CD14-positive monocyte (primary cell): ENCODE measurements around the gene SCUBE3. TPM values are rescaled to one million over a fixed set of nuclear protein-coding genes. Genes with fewer than 3 reads are reported as not detected.

ENCODE experiments used
- DNase-seq, 3 donors: peaks; one replicate each; pipeline ENCODE4 v3.0.0-alpha.2; 2011 to 2022
- H2AFZ ChIP-seq: 2 replicates; pipeline ENCODE4 v1.6.0; 2012; ENCODE audit warnings: mild to moderate bottlenecking, low read depth, low read length, inconsistent platforms; ENCODE audit not compliant: insufficient read depth, poor library complexity, severe bottlenecking
- H3K27ac ChIP-seq, 2 donors: 1 replicate in 1 of 2; 2 replicates in 1 of 2; pipeline ENCODE4 v1.5.1; 2012 to 2013; ENCODE audit warnings: low read length in 2 of 2, control low read depth in 1 of 2, inconsistent platforms in 1 of 2, low read depth in 1 of 2, mild to moderate bottlenecking in 1 of 2
- H3K27me3 ChIP-seq, 2 donors: one replicate each; pipeline versions ENCODE4 v1.6.0 to v1.6.1; 2011 to 2013; ENCODE audit warnings: low read length in 2 of 2; ENCODE audit not compliant: control insufficient read depth in 2 of 2, insufficient read depth in 2 of 2
- H3K36me3 ChIP-seq, 2 donors: replicated peaks in 1 of 2; 1 replicate in 1 of 2; 2 replicates in 1 of 2; pipeline versions ENCODE4 v1.5.1 to v1.6.1; 2012 to 2013; ENCODE audit warnings: low read length in 2 of 2, control low read depth in 1 of 2, inconsistent platforms in 1 of 2, mild to moderate bottlenecking in 1 of 2; ENCODE audit not compliant: insufficient read depth in 2 of 2, control insufficient read depth in 1 of 2
- H3K4me1 ChIP-seq, 2 donors: 1 replicate in 1 of 2; 2 replicates in 1 of 2; pipeline versions ENCODE4 v1.5.1 to v1.6.1; 2012 to 2013; ENCODE audit warnings: low read length in 2 of 2, control low read depth in 1 of 2, inconsistent platforms in 1 of 2, mild to moderate bottlenecking in 1 of 2, moderate library complexity in 1 of 2; ENCODE audit not compliant: insufficient read depth in 2 of 2, control insufficient read depth in 1 of 2
- H3K4me2 ChIP-seq: replicated peaks from 2 replicates; pipeline ENCODE3; 2012; ENCODE audit warnings: low read length, moderate library complexity, mild to moderate bottlenecking; ENCODE audit not compliant: poor library complexity, severe bottlenecking; ENCODE audit errors: extremely low read depth
- H3K4me3 ChIP-seq, 3 experiments: fragments of 200-600 bp in 1 of 3; sonication (generic) in 1 of 3; replicated peaks in 1 of 3; 1 replicate in 2 of 3; 2 replicates in 1 of 3; pipeline ENCODE4 v1.5.1; 2011 to 2013; ENCODE audit warnings: low read length in 3 of 3, mild to moderate bottlenecking in 3 of 3, control low read depth in 2 of 3, low read depth in 2 of 3, inconsistent platforms in 1 of 3, moderate library complexity in 1 of 3
- H3K79me2 ChIP-seq: 2 replicates; pipeline ENCODE4 v1.6.0; 2012; ENCODE audit warnings: mild to moderate bottlenecking, control low read depth, inconsistent platforms, low read length, moderate library complexity; ENCODE audit not compliant: insufficient read depth
- H3K9ac ChIP-seq: 2 replicates; pipeline ENCODE4 v1.6.0; 2017; ENCODE audit warnings: low read length, mild to moderate bottlenecking; ENCODE audit not compliant: insufficient read depth, poor library complexity, severe bottlenecking
- H3K9me3 ChIP-seq, 2 donors: replicated peaks in 1 of 2; 1 replicate in 1 of 2; 2 replicates in 1 of 2; pipeline versions ENCODE4 v1.5.1 to v1.6.1; 2012 to 2013; ENCODE audit warnings: low read length in 2 of 2, control low read depth in 1 of 2; ENCODE audit not compliant: control insufficient read depth in 1 of 2, insufficient read depth in 1 of 2
- H4K20me1 ChIP-seq: 2 replicates; pipeline ENCODE4 v1.6.0; 2012; ENCODE audit warnings: mild to moderate bottlenecking, low read length, control low read depth, moderate library complexity; ENCODE audit not compliant: insufficient read depth
- H3K27ac Mint-ChIP-seq, 7 donors: one replicate each; pipeline ENCODE4 v1.8.0; 2020; ENCODE audit warnings: mild to moderate bottlenecking in 7 of 7, mixed read lengths in 7 of 7, moderate library complexity in 6 of 7, inconsistent platforms in 2 of 7
- H3K27me3 Mint-ChIP-seq, 3 donors: one replicate each; pipeline ENCODE4 v1.8.0; 2021 to 2022; ENCODE audit warnings: low read depth in 3 of 3, mild to moderate bottlenecking in 3 of 3, mixed read lengths in 3 of 3, moderate library complexity in 3 of 3, inconsistent platforms in 1 of 3
- H3K36me3 Mint-ChIP-seq, 2 donors: one replicate each; pipeline ENCODE4 v1.8.0; 2020; ENCODE audit warnings: mixed read lengths in 2 of 2, inconsistent platforms in 1 of 2, mild to moderate bottlenecking in 1 of 2
- H3K4me1 Mint-ChIP-seq: one replicate; pipeline ENCODE4 v1.8.0; 2020; ENCODE audit warnings: mild to moderate bottlenecking, mixed read lengths
- H3K4me3 Mint-ChIP-seq, 2 donors: one replicate each; pipeline ENCODE4 v1.8.0; 2020; ENCODE audit warnings: mild to moderate bottlenecking in 2 of 2, mixed read lengths in 2 of 2, moderate library complexity in 1 of 2
- H3K9me3 Mint-ChIP-seq, 7 donors: one replicate each; pipeline ENCODE4 v1.8.0; 2020 to 2022; ENCODE audit warnings: mixed read lengths in 7 of 7, mild to moderate bottlenecking in 6 of 7, moderate library complexity in 6 of 7, inconsistent platforms in 2 of 7
- WGBS: methylation state at CpG from one replicate; pipeline ENCODE4 v1.1.5; 2013; ENCODE audit warnings: missing lambda C conversion rate; ENCODE audit not compliant: insufficient coverage; 5-methylcytosine and 5-hydroxymethylcytosine counted together
- intact Hi-C, 2 donors: fragments of 100-400 bp; cut with micrococcal nuclease; formaldehyde crosslinking; loops; one replicate each; pipeline versions ENCODE4 v1.15.0 to v1.15.1; 2023
- polyA plus RNA-seq, 3 donors: library from polyadenylated mRNA; depleted of rRNA in 1 of 3; unstranded in 2 of 3; stranded (reverse) in 1 of 3; fragments of 300-500 nt in 2 of 3; fragments of >200 nt in 1 of 3; fragmentation: Illumina TruSeq in 2 of 3; gene quantifications; 1 replicate in 2 of 3; 2 replicates in 1 of 3; pipeline ENCODE4 v1.2.3, GENCODE V29; 2012 to 2021
- TF ChIP-seq, protein P1 (sequence below): fragments of 200-600 bp; IDR thresholded peaks from one replicate; pipeline ENCODE4 v1.8.0; 2022; ENCODE audit warnings: antibody characterized with exemption, mild to moderate bottlenecking

SCUBE3 gene
- polyA plus RNA-seq, 3 donors, result not detected

GRCh38 chr6:35177596-35177995 lies 36.2 kb upstream of the SCUBE3 start:
- Histone ChIP-seq H3K9ac (no peak overlapping the region), H4K20me1 (no peaks in the 10 kb centered on the region), H3K36me3 (no peaks in the 10 kb centered on the region), H3K27me3 (peaks cover 0 to 4% of the 10 kb centered on the region in 2 donors), H3K79me2 (no peaks in the 10 kb centered on the region), H2AFZ (no peak overlapping the region), H3K4me1 (no peaks in the 10 kb centered on the region), H3K27ac (no peak overlapping the region), H3K4me3 (no peak overlapping the region), H3K4me2 (no peak overlapping the region), H3K9me3 (no peaks in the 10 kb centered on the region)
- Mint-ChIP-seq H3K36me3 (no peaks in the 10 kb centered on the region), H3K27me3 (peaks cover 9 to 22% (median 9%) of the 10 kb centered on the region in 3 donors), H3K4me3 (no peak overlapping the region), H3K27ac (no peak overlapping the region), H3K4me1 (no peaks in the 10 kb centered on the region), H3K9me3 (peaks cover 0 to 5% (median 4%) of the 10 kb centered on the region in 7 donors)
- DNase-seq, result no peak
- 80% methylated on average over 1 of the region's 2 CpGs for WGBS
- TF ChIP-seq, protein P1, sequence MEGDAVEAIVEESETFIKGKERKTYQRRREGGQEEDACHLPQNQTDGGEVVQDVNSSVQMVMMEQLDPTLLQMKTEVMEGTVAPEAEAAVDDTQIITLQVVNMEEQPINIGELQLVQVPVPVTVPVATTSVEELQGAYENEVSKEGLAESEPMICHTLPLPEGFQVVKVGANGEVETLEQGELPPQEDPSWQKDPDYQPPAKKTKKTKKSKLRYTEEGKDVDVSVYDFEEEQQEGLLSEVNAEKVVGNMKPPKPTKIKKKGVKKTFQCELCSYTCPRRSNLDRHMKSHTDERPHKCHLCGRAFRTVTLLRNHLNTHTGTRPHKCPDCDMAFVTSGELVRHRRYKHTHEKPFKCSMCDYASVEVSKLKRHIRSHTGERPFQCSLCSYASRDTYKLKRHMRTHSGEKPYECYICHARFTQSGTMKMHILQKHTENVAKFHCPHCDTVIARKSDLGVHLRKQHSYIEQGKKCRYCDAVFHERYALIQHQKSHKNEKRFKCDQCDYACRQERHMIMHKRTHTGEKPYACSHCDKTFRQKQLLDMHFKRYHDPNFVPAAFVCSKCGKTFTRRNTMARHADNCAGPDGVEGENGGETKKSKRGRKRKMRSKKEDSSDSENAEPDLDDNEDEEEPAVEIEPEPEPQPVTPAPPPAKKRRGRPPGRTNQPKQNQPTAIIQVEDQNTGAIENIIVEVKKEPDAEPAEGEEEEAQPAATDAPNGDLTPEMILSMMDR, result no peak
- intact Hi-C loops, result no loop called here

- no peak for DNase-seq
- H3K27me3 ChIP-seq, result peaks cover 0 to 4% of the 10 kb centered on the region in 2 donors
- Mint-ChIP-seq H3K4me1 (no peaks in the 10 kb centered on the region), H3K9me3 (peaks cover 0 to 7% (median 4%) of the 10 kb centered on the region in 7 donors), H3K36me3 (no peaks in the 10 kb centered on the region), H3K27ac (no peak overlapping the region), H3K27me3 (peaks cover 9 to 26% (median 9%) of the 10 kb centered on the region in 3 donors), H3K4me3 (no peak overlapping the region)
- no peak overlapping the region for H3K9ac ChIP-seq
- WGBS, result 93% methylated on average over 2 of the region's 2 CpGs
- no peak overlapping the region for H2AFZ ChIP-seq
- H3K9me3 ChIP-seq, result no peaks in the 10 kb centered on the region
- no peaks in the 10 kb centered on the region for H4K20me1 ChIP-seq
- no peak overlapping the region for H3K27ac ChIP-seq
- no peaks in the 10 kb centered on the region for H3K36me3 ChIP-seq
- no peaks in the 10 kb centered on the region for H3K4me1 ChIP-seq
- TF ChIP-seq, protein P1, result no peak
- H3K79me2 ChIP-seq, result no peaks in the 10 kb centered on the region
- no peak overlapping the region for H3K4me2 ChIP-seq
- intact Hi-C loops, result no loop called here
- H3K4me3 ChIP-seq, result no peak overlapping the region
Observed at GRCh38 chr6:35178012-35178411, 35.7 kb upstream of the SCUBE3 start.
